CD4-positive, alpha-beta memory T cell (primary cell): Measurements from ENCODE around the gene PRCC. TPM values are rescaled to one million over a fixed set of nuclear protein-coding genes. Genes with fewer than 3 reads are reported as not detected.
A peak's percentile ranks its signal among the peaks of the same experiment; 100 is the strongest.

Experiments used
- CTCF ChIA-PET: fragments of 350-600 bp; sonication (Branson Sonifier 250); formaldehyde crosslinking; loops from one replicate; lab custom pipeline; 2021; ENCODE audit warnings: inconsistent platforms; ENCODE audit not compliant: partially characterized antibody; lab: Charles Lee
- POLR2A ChIA-PET: fragments of 350-600 bp; sonication (Branson Sonifier 250); formaldehyde crosslinking; loops from one replicate; lab custom pipeline; 2021; ENCODE audit not compliant: partially characterized antibody; lab: Charles Lee
- DNase-seq, 5 donors: peaks; one replicate each; pipeline versions ENCODE4 v3.0.0 to v3.0.0-alpha.2; 2020 to 2022; ENCODE audit warnings: mixed read lengths in 1 of 5
- H3K27ac ChIP-seq: one replicate; pipeline ENCODE4 v1.7.0; 2013; ENCODE audit warnings: low read depth, low read length
- H3K27me3 ChIP-seq: 2 replicates; pipeline ENCODE4 v1.7.0; 2013; ENCODE audit warnings: mild to moderate bottlenecking, low read length, moderate library complexity; ENCODE audit not compliant: insufficient read depth
- H3K36me3 ChIP-seq: 2 replicates; pipeline ENCODE4 v1.7.0; 2013; ENCODE audit warnings: mild to moderate bottlenecking, low read length, moderate library complexity; ENCODE audit not compliant: insufficient read depth
- H3K4me1 ChIP-seq: 2 replicates; pipeline ENCODE4 v1.7.0; 2013; ENCODE audit warnings: mild to moderate bottlenecking, low read length, moderate library complexity; ENCODE audit not compliant: insufficient read depth
- H3K4me3 ChIP-seq, 2 donors: one replicate each; pipeline ENCODE4 v1.7.0; 2013; ENCODE audit warnings: low read length in 2 of 2, mild to moderate bottlenecking in 1 of 2
- H3K9me3 ChIP-seq, 2 donors: one replicate each; pipeline ENCODE4 v1.7.0; 2013; ENCODE audit warnings: low read length in 2 of 2, control low read depth in 1 of 2; ENCODE audit not compliant: control insufficient read depth in 1 of 2
- H3K27ac Mint-ChIP-seq, 7 donors: one replicate each; pipeline ENCODE4 v1.8.0; 2020 to 2021; ENCODE audit warnings: mixed read lengths in 7 of 7, mild to moderate bottlenecking in 6 of 7, inconsistent platforms in 3 of 7, moderate library complexity in 3 of 7
- H3K27me3 Mint-ChIP-seq, 2 donors: one replicate each; pipeline ENCODE4 v1.8.0; 2020 to 2021; ENCODE audit warnings: mixed read lengths in 2 of 2
- H3K36me3 Mint-ChIP-seq, 2 donors: one replicate each; pipeline ENCODE4 v1.8.0; 2020 to 2021; ENCODE audit warnings: mixed read lengths in 2 of 2, inconsistent platforms in 1 of 2, mild to moderate bottlenecking in 1 of 2
- H3K4me1 Mint-ChIP-seq, 4 donors: one replicate each; pipeline ENCODE4 v1.8.0; 2020 to 2021; ENCODE audit warnings: mixed read lengths in 4 of 4, mild to moderate bottlenecking in 1 of 4
- H3K4me3 Mint-ChIP-seq, 8 donors: one replicate each; pipeline ENCODE4 v1.8.0; 2020 to 2021; ENCODE audit warnings: mixed read lengths in 8 of 8, mild to moderate bottlenecking in 7 of 8, moderate library complexity in 6 of 8, inconsistent platforms in 3 of 8
- H3K9me3 Mint-ChIP-seq, 8 donors: one replicate each; pipeline ENCODE4 v1.8.0; 2020 to 2021; ENCODE audit warnings: mixed read lengths in 8 of 8, mild to moderate bottlenecking in 5 of 8, inconsistent platforms in 3 of 8, moderate library complexity in 1 of 8
- intact Hi-C: fragments of 100-400 bp; cut with micrococcal nuclease; formaldehyde crosslinking; loops from one replicate; pipeline ENCODE4 v1.15.1; 2023
- polyA plus RNA-seq, 2 donors: library from polyadenylated mRNA; unstranded; fragments of 300-500 nt; fragmentation: Illumina TruSeq; gene quantifications; one replicate each; pipeline ENCODE4 v1.2.3, GENCODE V29; 2021
- total RNA-seq, 2 experiments: library from RNA; stranded (reverse); gene quantifications; one replicate each; pipeline ENCODE4 v1.2.3, GENCODE V29; 2021

Gene PRCC
- total and polyA plus RNA-seq, 4 experiments from 2014 or later: 32.8 to 61.3 (median 56.8) TPM

GRCh38 chr1:156846643-156847042 is 79.3 kb downstream of the PRCC start:
- POLR2A ChIA-PET: no interaction called here
- H3K9me3 ChIP-seq: no peaks in the 10 kb centered on the region
- Mint-ChIP-seq H3K4me3 (no peak overlapping the region), H3K36me3 (peaks cover 0 to 4% of the 10 kb centered on the region in 2 donors), H3K27me3 (peaks cover 27 to 41% of the 10 kb centered on the region in 2 donors), H3K27ac (no peak overlapping the region), H3K4me1 (peaks cover 8 to 53% (median 30%) of the 10 kb centered on the region in 4 donors), H3K9me3 (no peaks in the 10 kb centered on the region)
- peaks cover 5% of the 10 kb centered on the region for H3K27me3 ChIP-seq
- no peak for DNase-seq
- no peak overlapping the region for H3K4me3 ChIP-seq
- CTCF ChIA-PET: interaction anchor here (1.3 to 5.9 kb wide), 4 partner anchors 8 to 64 kb away, joined by 3 to 47 read pairs (median 22); partner anchors contain the start of genes INSRR and NTRK1
- intact Hi-C loops: no loop called here
- H3K36me3 ChIP-seq: no peaks in the 10 kb centered on the region
- no peak overlapping the region for H3K27ac ChIP-seq
- peaks cover 25% of the 10 kb centered on the region for H3K4me1 ChIP-seq

- Mint-ChIP-seq H3K4me3 (peak overlapping the region in 5 of 8 donors; percentile 17 to 76 (median 69)), H3K27me3 (peaks cover 23 to 30% of the 10 kb centered on the region in 2 donors), H3K36me3 (no peaks in the 10 kb centered on the region), H3K4me1 (peaks cover 8 to 53% (median 30%) of the 10 kb centered on the region in 4 donors), H3K9me3 (no peaks in the 10 kb centered on the region), H3K27ac (peak overlapping the region in 5 of 7 donors; percentile 43 to 87 (median 80))
- H3K36me3 ChIP-seq: no peaks in the 10 kb centered on the region
- peaks cover 25% of the 10 kb centered on the region for H3K4me1 ChIP-seq
- DNase-seq: no peak
- ChIA-PET POLR2A (interaction anchor here (0.6 to 2.3 kb wide), 11 partner anchors 9 to 80 kb away, joined by 3 to 13 read pairs (median 5); partner anchors contain the start of genes INSRR, NTRK1 and SH2D2A), CTCF (interaction anchor here (0.6 to 5.9 kb wide), 12 partner anchors 9 to 158 kb away, joined by 3 to 47 read pairs (median 4); partner anchors contain the start of genes INSRR and NTRK1)
- intact Hi-C loops: no loop called here
- H3K4me3 ChIP-seq: no peak overlapping the region
- H3K27ac ChIP-seq: no peak overlapping the region
- H3K9me3 ChIP-seq: no peaks in the 10 kb centered on the region
- peaks cover 5% of the 10 kb centered on the region for H3K27me3 ChIP-seq
These were observed 80.5 kb downstream of the PRCC start for GRCh38 chr1:156847591-156848460.

GRCh38 chr1:156848461-156849150 is 81.3 kb downstream of the PRCC start:
- Histone ChIP-seq H3K4me1 (peaks cover 25% of the 10 kb centered on the region), H3K9me3 (no peaks in the 10 kb centered on the region), H3K4me3 (no peak overlapping the region), H3K36me3 (no peaks in the 10 kb centered on the region), H3K27ac (no peak overlapping the region), H3K27me3 (peaks cover 4% of the 10 kb centered on the region)
- H3K4me3 Mint-ChIP-seq: peak overlapping the region in 7 of 8 donors; percentile 51 to 76 (median 67)
- intact Hi-C loops: no loop called here
- H3K27me3 Mint-ChIP-seq: peaks cover 17 to 24% of the 10 kb centered on the region in 2 donors
- no peaks in the 10 kb centered on the region for H3K36me3 Mint-ChIP-seq
- peak overlapping the region in 6 of 7 donors; percentile 46 to 87 (median 77) for H3K27ac Mint-ChIP-seq
- POLR2A ChIA-PET: interaction anchor here (0.6 to 2.3 kb wide), 11 partner anchors 10 to 97 kb away, joined by 3 to 13 read pairs (median 5); partner anchors contain the start of genes HDGF, INSRR, NTRK1 and SH2D2A
- CTCF ChIA-PET: interaction anchor here (0.8 to 5.9 kb wide), 11 partner anchors 9 to 159 kb away, joined by 3 to 47 read pairs (median 6); partner anchors contain the start of genes INSRR and NTRK1
- H3K4me1 Mint-ChIP-seq: peaks cover 8 to 53% (median 30%) of the 10 kb centered on the region in 4 donors
- DNase-seq: peak; percentile 56 to 76 (median 64)
- H3K9me3 Mint-ChIP-seq: no peaks in the 10 kb centered on the region

GRCh38 chr1:156849151-156849496 is 81.8 kb downstream of the PRCC start:
- peak overlapping the region in 5 of 7 donors; percentile 35 to 87 (median 80) for H3K27ac Mint-ChIP-seq
- peaks cover 6 to 48% (median 29%) of the 10 kb centered on the region in 4 donors for H3K4me1 Mint-ChIP-seq
- Histone ChIP-seq H3K36me3 (no peaks in the 10 kb centered on the region), H3K27me3 (no peaks in the 10 kb centered on the region), H3K4me1 (peaks cover 25% of the 10 kb centered on the region), H3K9me3 (no peaks in the 10 kb centered on the region), H3K4me3 (no peak overlapping the region), H3K27ac (no peak overlapping the region)
- peak overlapping the region in 7 of 8 donors; percentile 51 to 76 (median 67) for H3K4me3 Mint-ChIP-seq
- DNase-seq: no peak
- H3K27me3 Mint-ChIP-seq: peaks cover 14 to 19% of the 10 kb centered on the region in 2 donors
- H3K36me3 Mint-ChIP-seq: no peaks in the 10 kb centered on the region
- ChIA-PET CTCF (interaction anchor here (0.8 to 5.9 kb wide), 9 partner anchors 9 to 53 kb away, joined by 3 to 47 read pairs (median 7); partner anchors contain the start of genes INSRR and NTRK1), POLR2A (interaction anchor here (0.8 to 2.3 kb wide), 10 partner anchors 11 to 97 kb away, joined by 3 to 13 read pairs (median 6); partner anchors contain the start of genes HDGF, INSRR, NTRK1 and SH2D2A)
- no peaks in the 10 kb centered on the region for H3K9me3 Mint-ChIP-seq
- intact Hi-C loops: no loop called here

Other genes with a start within 250 kb of the PRCC start
- gene IQGAP3, start 195.0 kb upstream of the PRCC start, total RNA-seq: not detected
- not detected for gene IQGAP3, start 195.0 kb upstream of the PRCC start, polyA plus RNA-seq
- under 1 TPM; 0.84 to 0.91 TPM for gene TTC24, start 187.8 kb upstream of the PRCC start, total RNA-seq
- under 1 TPM in 1 of 2 donors, not detected in 1; 0.12 TPM for gene TTC24, start 187.8 kb upstream of the PRCC start, polyA plus RNA-seq
- 10 to 100 TPM; 46.7 to 49.5 TPM for gene NAXE, start 175.8 kb upstream of the PRCC start, total RNA-seq
- 100 to 1,000 TPM in 1 of 2 donors, 10 to 100 TPM in 1; 93.3 to 152 TPM for gene NAXE, start 175.8 kb upstream of the PRCC start, polyA plus RNA-seq
- 10 to 100 TPM; 26.9 to 30.7 TPM for gene GPATCH4, start 166.1 kb upstream of the PRCC start, total RNA-seq
- 10 to 100 TPM in 1 of 2 donors, 1 to 10 TPM in 1; 8.1 to 58.5 TPM for gene GPATCH4, start 166.1 kb upstream of the PRCC start, polyA plus RNA-seq
- gene HAPLN2, start 148.1 kb upstream of the PRCC start, total RNA-seq: not detected
- gene HAPLN2, start 148.1 kb upstream of the PRCC start, polyA plus RNA-seq: not detected
- gene BCAN, start 125.4 kb upstream of the PRCC start, total RNA-seq: not detected
- gene BCAN, start 125.4 kb upstream of the PRCC start, polyA plus RNA-seq: not detected
- gene NES, start 90.1 kb upstream of the PRCC start, total RNA-seq: not detected
- not detected for gene NES, start 90.1 kb upstream of the PRCC start, polyA plus RNA-seq
- gene CRABP2, start 62.0 kb upstream of the PRCC start, total RNA-seq: under 1 TPM; 0.55 to 0.61 TPM
- under 1 TPM in 1 of 2 donors, not detected in 1; 0.21 TPM for gene CRABP2, start 62.0 kb upstream of the PRCC start, polyA plus RNA-seq
- gene METTL25B, start 39.1 kb upstream of the PRCC start, total RNA-seq: 10 to 100 TPM; 30.5 to 35.7 TPM
- gene METTL25B, start 39.1 kb upstream of the PRCC start, polyA plus RNA-seq: 1 to 10 TPM; 4.6 to 7.5 TPM
- 10 to 100 TPM; 47.9 to 53.1 TPM for gene ISG20L2, start 38.8 kb upstream of the PRCC start, total RNA-seq
- gene ISG20L2, start 38.8 kb upstream of the PRCC start, polyA plus RNA-seq: 10 to 100 TPM; 11.4 to 19.3 TPM
- 10 to 100 TPM; 44.1 to 47.4 TPM for gene MRPL24, start 26.4 kb upstream of the PRCC start, total RNA-seq
- 100 to 1,000 TPM in 1 of 2 donors, 10 to 100 TPM in 1; 86.7 to 150 TPM for gene MRPL24, start 26.4 kb upstream of the PRCC start, polyA plus RNA-seq
- gene HDGF, start 15.9 kb upstream of the PRCC start, total RNA-seq: 10 to 100 TPM; 93.3 to 97.0 TPM
- gene HDGF, start 15.9 kb upstream of the PRCC start, polyA plus RNA-seq: 10 to 100 TPM; 23.8 to 49.3 TPM
- gene SH2D2A, start 49.3 kb downstream of the PRCC start, total RNA-seq: 10 to 100 TPM; 55.1 to 63.6 TPM
- 10 to 100 TPM; 29.1 to 53.9 TPM for gene SH2D2A, start 49.3 kb downstream of the PRCC start, polyA plus RNA-seq
- gene INSRR, start 91.6 kb downstream of the PRCC start, total RNA-seq: under 1 TPM in 1 of 2 experiments, not detected in 1; 0.06 TPM
- gene INSRR, start 91.6 kb downstream of the PRCC start, polyA plus RNA-seq: not detected
- gene NTRK1, start 93.3 kb downstream of the PRCC start, total RNA-seq: under 1 TPM in 1 of 2 experiments, not detected in 1; 0.23 TPM
- not detected for gene NTRK1, start 93.3 kb downstream of the PRCC start, polyA plus RNA-seq
- under 1 TPM; 0.32 to 0.36 TPM for gene PEAR1, start 126.2 kb downstream of the PRCC start, total RNA-seq
- not detected for gene PEAR1, start 126.2 kb downstream of the PRCC start, polyA plus RNA-seq
- gene LRRC71, start 153.1 kb downstream of the PRCC start, total RNA-seq: not detected
- not detected for gene LRRC71, start 153.1 kb downstream of the PRCC start, polyA plus RNA-seq